HepG2 (cell line): ENCODE results near the gene PIEZO1. TPM values are rescaled to one million over a fixed set of nuclear protein-coding genes. Genes with fewer than 3 reads are reported as not detected.

Experiments
- CBFB ChIP-seq: sonication (generic); formaldehyde crosslinking; IDR thresholded peaks from 2 replicates; pipeline ENCODE4 v1.4.0; 2020; ENCODE audit warnings: missing genetic modification reagents
- CBX2 ChIP-seq, 2 experiments: fragments of 200-600 bp in 1 of 2; sonication (generic); formaldehyde crosslinking in 1 of 2; IDR thresholded peaks; 2 replicates each; pipeline versions ENCODE4 v1.7.0 to v1.8.1; 2018 to 2022; ENCODE audit warnings: low read depth in 2 of 2, low read length in 1 of 2, mild to moderate bottlenecking in 1 of 2, missing genetic modification reagents in 1 of 2
- PAX8 ChIP-seq: sonication (generic); formaldehyde crosslinking; IDR thresholded peaks from 2 replicates; pipeline ENCODE4 v1.8.0; 2022; ENCODE audit warnings: mild to moderate bottlenecking, missing genetic modification reagents, borderline replicate concordance
- RBFOX2 ChIP-seq: fragments of 200-400 bp; formaldehyde crosslinking; IDR thresholded peaks from 2 replicates; pipeline ENCODE4 v1.6.1; 2017; ENCODE audit warnings: low read depth, mild to moderate bottlenecking, low read length
- SOX13 ChIP-seq, 3 experiments: fragments of 450-650 bp in 1 of 3; sonication (generic) in 1 of 3; formaldehyde crosslinking in 1 of 3; IDR thresholded peaks in 2 of 3; conservative IDR thresholded peaks in 1 of 3; 2 replicates each; pipeline versions ENCODE4 v1.5.0 to v1.6.1; 2016 to 2020; ENCODE audit warnings: antibody characterized with exemption in 1 of 3, mild to moderate bottlenecking in 1 of 3, missing compliant biosample characterization in 1 of 3, missing genetic modification reagents in 1 of 3, moderate library complexity in 1 of 3
- STAT6 ChIP-seq: sonication (generic); formaldehyde crosslinking; IDR thresholded peaks from 2 replicates; pipeline ENCODE4 v1.4.0; 2020; ENCODE audit warnings: missing genetic modification reagents, mild to moderate bottlenecking, borderline replicate concordance
- YEATS2 ChIP-seq: sonication (generic); formaldehyde crosslinking; IDR thresholded peaks from 2 replicates; pipeline ENCODE4 v1.4.0; 2020; ENCODE audit warnings: missing genetic modification reagents, borderline replicate concordance
- ZBTB14 ChIP-seq: sonication (generic); formaldehyde crosslinking; IDR thresholded peaks from 2 replicates; pipeline ENCODE4 v1.4.0; 2020; ENCODE audit warnings: missing genetic modification reagents
- ZNF33B ChIP-seq: sonication (generic); formaldehyde crosslinking; IDR thresholded peaks from 2 replicates; pipeline ENCODE4 v1.5.1; 2020; ENCODE audit warnings: mild to moderate bottlenecking, missing genetic modification reagents
- ZNF354B ChIP-seq: sonication (generic); formaldehyde crosslinking; IDR thresholded peaks from 2 replicates; pipeline ENCODE4 v1.8.0; 2022; ENCODE audit warnings: mild to moderate bottlenecking, missing genetic modification reagents
- ZNF557 ChIP-seq: sonication (generic); formaldehyde crosslinking; IDR thresholded peaks from 2 replicates; pipeline ENCODE4 v1.4.0; 2020; ENCODE audit warnings: missing genetic modification reagents
- ZNF558 ChIP-seq: sonication (generic); formaldehyde crosslinking; IDR thresholded peaks from 2 replicates; pipeline ENCODE4 v1.9.0; 2022; ENCODE audit warnings: mild to moderate bottlenecking, missing genetic modification reagents, borderline replicate concordance
- ZNF567 ChIP-seq: sonication (generic); formaldehyde crosslinking; IDR thresholded peaks from 2 replicates; pipeline ENCODE4 v1.8.1; 2023; ENCODE audit warnings: mild to moderate bottlenecking, missing genetic modification reagents, borderline replicate concordance
- ZNF580 ChIP-seq: IDR thresholded peaks from 2 replicates; pipeline ENCODE4 v1.6.1; 2016; ENCODE audit warnings: low read depth, borderline replicate concordance
- ZNF609 ChIP-seq: sonication (generic); formaldehyde crosslinking; IDR thresholded peaks from 2 replicates; pipeline ENCODE4 v1.4.0; 2020; ENCODE audit warnings: mild to moderate bottlenecking, missing genetic modification reagents, borderline replicate concordance
- ZNF652 ChIP-seq: IDR thresholded peaks from 2 replicates; pipeline ENCODE4 v1.6.1; 2016; ENCODE audit warnings: low read depth, borderline replicate concordance
- polyA plus RNA-seq, 8 experiments: library from polyadenylated mRNA; depleted of rRNA in 3 of 8; stranded (reverse) in 7 of 8; unstranded in 1 of 8; fragments of >200 nt; fragmentation: Illumina TruSeq in 4 of 8; extraction: Trizol in 4 of 8; gene quantifications; 2 replicates each; pipeline versions ENCODE4 v1.2.1 to v1.2.3, GENCODE V29; 2011 to 2016; ENCODE audit warnings: low read depth in 4 of 8, missing spikeins in 1 of 8, mixed read lengths in 1 of 8; ENCODE audit not compliant: insufficient read depth in 1 of 8
- total RNA-seq, 5 experiments: library from RNA; depleted of rRNA; stranded (reverse); fragments of >200 nt; fragmentation: Illumina TruSeq; extraction: Trizol; gene quantifications; 2 replicates each; pipeline ENCODE4 v1.2.3, GENCODE V29; 2016; ENCODE audit warnings: low read depth in 1 of 5
- TF ChIP-seq, protein P1 (sequence below): sonication (generic); formaldehyde crosslinking; IDR thresholded peaks from 2 replicates; pipeline ENCODE4 v1.5.0; 2020; ENCODE audit warnings: missing genetic modification reagents

PIEZO1 gene
- total and polyA plus RNA-seq, 2 of the 13 experiments (the other 11 are each of a cell fraction or from before 2014, with no cell fraction given): 67.9 to 85.0 TPM

DNA sequence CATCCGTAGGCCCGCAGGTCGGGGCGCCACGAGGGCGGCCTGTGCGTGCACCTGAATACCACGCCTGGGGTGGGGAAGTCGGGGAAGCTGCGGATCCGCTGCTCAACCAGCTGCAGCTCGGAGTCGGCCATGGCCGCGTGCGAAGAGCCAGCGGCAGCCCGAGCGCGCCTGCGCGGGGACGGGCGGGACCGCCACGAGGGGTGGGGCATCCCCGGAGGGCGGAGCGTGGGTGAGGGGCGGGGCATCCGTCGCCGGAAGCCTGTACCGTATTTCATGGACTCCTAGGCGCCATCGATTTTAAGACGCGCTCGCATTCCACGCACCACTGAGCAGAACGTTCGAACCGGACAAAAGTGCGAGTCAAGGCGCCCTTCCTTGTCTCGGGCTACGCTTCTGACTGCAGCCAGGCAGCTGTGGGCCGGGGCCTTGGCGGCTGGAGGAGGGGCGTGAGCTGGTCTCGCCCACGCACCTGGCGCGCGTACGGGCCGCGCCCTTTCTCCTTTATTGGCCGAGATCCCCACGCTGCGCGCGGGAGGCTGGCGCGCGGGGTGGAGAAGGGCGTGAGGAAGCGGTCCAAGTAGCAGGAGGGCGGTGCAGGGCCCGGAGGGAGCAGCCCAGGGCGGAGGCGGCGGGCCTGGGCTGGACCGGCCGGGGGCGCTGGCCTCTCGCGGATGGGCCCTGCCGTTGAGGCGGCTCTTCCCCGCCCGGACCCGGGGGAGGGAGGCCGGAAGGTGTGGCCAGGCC lies 26.9 kb upstream of the PIEZO1 start, which contains the start of gene APRT (continued):
- TF ChIP-seq STAT6 (CRISPR knock-in tag) (peak; percentile 83), ZNF652 (CRISPR knock-in tag) (0 out of 2 replicates have a peak, but pooled peaks have one; percentile 13), RBFOX2 (peak; percentile 98), ZNF567 (peak; percentile 34; the same call in 1 of the 2 replicates), ZNF557 (peak; percentile 74; the same call in 1 of the 2 replicates), ZBTB14 (peak; percentile 46; the same call in 1 of the 2 replicates), ZNF609 (CRISPR knock-in tag) (peak; percentile 71), ZNF580 (peak; percentile 76), SOX13 (IDR thresholded peaks at IDR 0.05) (no peak), SOX13 (CRISPR knock-in tag; conservative IDR thresholded peaks at IDR 0.05 in 1 of 2, IDR thresholded peaks at IDR 0.05 in 1 of 2) (peak in 1 of 2 experiments; percentile 28; a peak in 1 of 4 replicates), YEATS2 (CRISPR knock-in tag) (peak; percentile 79), PAX8 (CRISPR knock-in tag) (no peak), CBX2 (IDR thresholded peaks at IDR 0.05; ENCODE audit: low read depth, low read length) (no peak), CBX2 (CRISPR knock-in tag; IDR thresholded peaks at IDR 0.05; ENCODE audit: low read depth) (no peak), ZNF558 (CRISPR knock-in tag) (no peak; the same call in 1 of the 2 replicates), CBFB (CRISPR knock-in tag) (no peak), ZNF33B (CRISPR knock-in tag) (peak; percentile 78; the same call in 1 of the 2 replicates), ZNF354B (peak; percentile 17; the same call in 1 of the 2 replicates)
- TF ChIP-seq, protein P1, sequence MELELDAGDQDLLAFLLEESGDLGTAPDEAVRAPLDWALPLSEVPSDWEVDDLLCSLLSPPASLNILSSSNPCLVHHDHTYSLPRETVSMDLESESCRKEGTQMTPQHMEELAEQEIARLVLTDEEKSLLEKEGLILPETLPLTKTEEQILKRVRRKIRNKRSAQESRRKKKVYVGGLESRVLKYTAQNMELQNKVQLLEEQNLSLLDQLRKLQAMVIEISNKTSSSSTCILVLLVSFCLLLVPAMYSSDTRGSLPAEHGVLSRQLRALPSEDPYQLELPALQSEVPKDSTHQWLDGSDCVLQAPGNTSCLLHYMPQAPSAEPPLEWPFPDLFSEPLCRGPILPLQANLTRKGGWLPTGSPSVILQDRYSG (CRISPR knock-in tag): no peak; the same call in 1 of the 2 replicates
